Measurements from ENCODE around the gene DHRS3.

The DHRS3 gene

DNA sequence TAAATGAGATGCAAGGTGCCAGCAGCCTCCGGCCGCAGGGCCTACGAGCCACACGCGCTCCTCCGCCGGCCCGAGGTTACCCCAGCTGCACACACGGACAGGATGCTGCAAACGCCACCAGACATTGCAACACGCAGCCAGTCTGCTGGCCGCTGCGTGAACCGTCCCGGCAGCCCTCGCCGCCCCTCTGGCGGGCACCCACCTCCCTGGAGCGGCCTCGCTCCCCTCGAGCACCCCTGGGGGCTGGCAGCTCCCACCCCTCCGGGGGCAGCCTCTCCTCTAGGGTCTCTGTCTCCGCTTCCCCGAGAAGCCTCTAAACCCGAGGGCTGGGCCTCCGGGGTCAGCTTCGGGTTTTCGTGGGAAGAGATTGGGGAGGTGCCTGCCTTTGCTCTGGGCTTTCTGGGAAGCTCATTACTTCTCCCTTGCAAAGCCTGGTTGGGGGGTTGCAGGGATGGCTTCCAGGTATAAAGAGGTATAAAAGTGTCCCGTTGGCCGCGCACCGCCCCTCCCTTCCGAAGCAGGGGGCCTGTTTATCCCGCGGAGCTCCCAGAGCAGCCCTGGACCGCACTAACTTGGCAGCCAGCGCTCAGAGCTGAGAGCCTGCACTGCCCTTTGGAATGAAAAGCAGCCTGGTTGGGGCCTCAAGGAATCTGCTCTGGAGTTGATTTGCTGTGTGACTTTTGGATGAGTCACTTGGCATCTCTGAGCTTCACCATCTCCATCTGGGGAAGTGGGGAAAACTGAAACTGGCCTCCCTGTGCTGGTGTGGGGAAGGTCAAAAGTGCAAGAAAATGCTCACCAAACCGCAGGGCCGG is 21.8 kb downstream of the DHRS3 start:
- no peak for DNase-seq

DNA sequence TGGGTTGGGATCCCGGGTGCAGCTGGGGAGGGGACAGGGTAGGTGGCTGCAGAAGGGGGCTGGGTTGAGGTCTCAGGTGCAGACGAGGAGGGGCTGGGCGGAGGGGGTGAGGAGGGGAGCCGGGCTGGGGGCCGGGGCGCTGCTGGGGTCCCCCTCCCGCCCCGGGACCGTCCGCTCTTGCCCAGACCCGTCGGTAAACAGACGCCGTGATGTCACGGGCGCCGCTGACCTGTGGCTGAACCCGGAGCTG is 22.3 kb downstream of the DHRS3 start:
- no peak for DNase-seq

DNA sequence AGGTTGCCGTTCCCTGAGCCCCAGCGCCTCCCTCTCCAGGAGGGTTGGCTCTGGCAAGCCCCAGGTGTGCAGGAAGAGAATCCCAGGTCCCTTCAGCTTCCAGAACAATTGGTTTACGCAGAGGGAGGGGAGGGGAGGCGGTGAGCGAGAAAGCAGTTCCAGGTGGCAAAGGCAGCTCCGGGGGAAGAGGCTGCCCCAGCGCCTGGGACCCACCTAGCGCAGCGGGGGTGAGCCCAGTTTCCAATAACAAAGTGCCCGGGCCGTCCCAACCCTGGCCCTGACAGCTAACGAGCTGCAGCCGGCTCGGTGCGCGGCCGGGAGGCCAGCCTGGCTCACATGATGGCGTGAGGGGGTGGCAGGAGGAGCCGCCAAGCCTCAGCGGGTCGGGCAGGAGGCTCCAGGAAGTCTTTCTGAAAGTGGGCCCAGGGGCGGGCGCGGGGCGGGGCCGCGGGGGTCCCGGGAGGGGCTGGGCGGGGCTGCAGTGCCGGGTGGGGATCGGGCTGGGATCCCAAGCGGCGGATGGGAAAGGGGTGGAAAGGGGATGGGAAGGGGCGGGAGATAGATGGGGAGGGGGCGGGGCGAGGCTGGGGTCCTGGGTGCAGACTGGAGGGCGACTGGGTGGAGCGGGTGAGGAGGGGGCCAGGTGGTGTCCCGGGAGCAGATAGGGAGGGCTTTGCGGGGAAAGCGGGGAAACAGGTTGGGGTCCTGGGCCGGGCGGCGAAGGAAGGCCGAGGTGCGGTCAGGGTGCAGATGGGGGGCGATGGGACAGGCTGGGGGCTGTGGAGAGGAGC is 22.8 kb downstream of the DHRS3 start:
- no peak for DNase-seq

DNA sequence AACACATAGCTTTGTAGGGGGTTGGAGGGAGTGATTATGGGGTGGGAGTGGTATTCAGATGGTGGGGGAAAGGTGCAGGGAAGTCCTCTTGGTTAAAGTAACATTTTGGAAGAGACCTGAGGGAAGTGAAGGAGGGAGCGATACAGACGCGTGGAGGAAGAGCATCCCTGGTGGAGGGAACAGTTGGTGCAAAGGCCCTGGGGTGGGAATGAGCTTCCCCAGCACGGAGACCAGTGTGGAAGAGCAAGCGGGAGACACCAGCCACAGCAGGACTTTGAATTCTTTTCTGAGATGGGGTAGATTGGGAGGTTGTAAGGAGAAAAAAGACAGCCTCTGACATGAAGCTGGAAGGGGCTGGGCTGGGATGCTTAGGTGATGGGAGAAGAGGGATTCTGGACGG is 23.5 kb downstream of the DHRS3 start:
- no peak for DNase-seq

DNA sequence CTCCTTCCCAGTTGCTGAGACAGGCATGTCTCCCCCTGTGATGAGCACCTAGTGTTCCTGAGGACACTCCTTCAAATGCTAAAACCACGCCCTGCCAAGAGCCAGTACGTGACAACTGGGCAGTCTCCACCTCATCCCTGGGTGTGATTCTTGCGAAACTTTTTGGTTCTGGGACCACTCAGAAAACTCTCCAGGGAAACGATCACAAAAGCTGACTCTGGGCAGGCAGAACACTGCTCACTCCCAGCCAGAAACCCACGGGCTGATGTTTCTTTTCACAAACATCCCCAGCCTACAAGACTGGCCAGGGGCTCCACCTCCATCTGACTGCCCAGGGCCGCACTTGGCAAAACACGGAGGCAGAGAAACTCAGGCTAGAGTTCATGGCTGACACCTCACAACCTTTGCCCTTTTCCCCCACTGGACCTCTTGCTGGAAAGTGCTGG is 24.4 kb downstream of the DHRS3 start:
- no peak for DNase-seq

DNA sequence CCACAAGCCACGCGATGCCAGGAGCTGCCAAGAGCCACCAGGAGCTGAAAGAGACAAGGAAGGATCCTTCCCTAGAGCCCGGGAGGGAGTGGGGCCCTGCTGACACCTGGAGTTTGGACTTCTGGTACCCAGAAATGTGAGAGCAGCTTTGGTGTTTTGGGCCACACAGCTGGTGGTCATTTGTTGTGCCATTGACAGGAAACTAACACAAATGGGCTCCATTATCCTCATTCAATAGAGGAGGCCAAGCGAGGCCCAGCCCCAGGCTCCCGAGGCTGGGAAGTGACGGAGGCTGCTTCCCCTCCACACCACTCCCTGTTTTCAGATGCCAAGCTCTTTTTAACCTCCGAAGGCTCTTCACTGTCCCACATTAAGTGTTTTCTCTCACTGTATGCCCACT is 25.5 kb downstream of the DHRS3 start:
- no peak for DNase-seq

DNA sequence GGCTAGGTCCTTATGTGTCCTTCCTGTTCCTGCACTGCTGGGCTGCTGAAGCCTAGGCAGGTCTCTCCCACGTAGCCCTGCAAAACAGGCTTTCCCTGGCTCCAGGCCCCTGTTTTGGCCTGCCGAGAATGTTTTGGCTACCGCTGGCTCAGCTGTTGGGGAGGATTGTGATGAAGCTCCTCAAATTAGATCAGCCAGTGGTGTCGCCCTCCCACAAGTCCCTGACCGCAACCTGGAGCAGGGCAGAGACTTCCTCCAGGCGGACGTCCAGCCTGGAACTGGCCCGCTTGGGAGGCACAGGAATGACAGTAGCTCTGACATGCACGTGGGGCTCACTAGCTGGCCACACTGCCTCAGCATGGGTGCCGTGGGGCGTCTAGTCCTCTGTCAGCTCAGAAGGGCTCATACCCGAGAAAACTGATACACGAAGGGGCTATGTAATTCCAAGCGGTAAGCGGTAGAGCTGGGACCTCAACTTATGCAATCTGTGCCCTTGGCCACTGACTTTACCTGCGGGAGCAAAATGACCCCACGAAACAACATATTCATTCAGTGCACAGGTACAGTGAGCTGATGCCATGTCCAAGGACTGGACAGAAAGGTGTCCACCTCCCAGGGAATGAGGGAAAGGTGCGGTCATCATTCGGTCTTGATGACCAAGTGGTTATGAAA is 26.6 kb downstream of the DHRS3 start:
- DNase-seq: no peak

DNA sequence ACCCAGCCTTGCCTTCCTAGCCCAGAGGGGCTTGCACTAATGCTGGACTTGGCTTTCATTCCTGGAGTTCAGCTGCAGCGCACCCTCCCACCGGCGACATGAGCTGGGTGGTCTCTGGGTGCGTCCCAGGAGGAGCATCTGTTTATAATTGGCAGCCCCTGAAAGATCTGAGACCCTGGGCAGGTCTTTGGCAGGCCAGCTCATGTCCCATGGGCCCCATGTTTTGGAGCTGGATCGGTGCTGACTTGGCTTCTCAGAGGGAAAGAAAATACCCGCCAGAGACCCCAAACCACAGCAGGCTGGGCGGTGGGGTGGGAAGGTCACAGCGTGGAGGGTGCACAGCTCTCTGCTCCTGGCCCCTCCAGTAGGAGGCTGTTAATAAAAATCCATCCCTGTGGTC is 29.3 kb downstream of the DHRS3 start:
- no peak for DNase-seq

DNA sequence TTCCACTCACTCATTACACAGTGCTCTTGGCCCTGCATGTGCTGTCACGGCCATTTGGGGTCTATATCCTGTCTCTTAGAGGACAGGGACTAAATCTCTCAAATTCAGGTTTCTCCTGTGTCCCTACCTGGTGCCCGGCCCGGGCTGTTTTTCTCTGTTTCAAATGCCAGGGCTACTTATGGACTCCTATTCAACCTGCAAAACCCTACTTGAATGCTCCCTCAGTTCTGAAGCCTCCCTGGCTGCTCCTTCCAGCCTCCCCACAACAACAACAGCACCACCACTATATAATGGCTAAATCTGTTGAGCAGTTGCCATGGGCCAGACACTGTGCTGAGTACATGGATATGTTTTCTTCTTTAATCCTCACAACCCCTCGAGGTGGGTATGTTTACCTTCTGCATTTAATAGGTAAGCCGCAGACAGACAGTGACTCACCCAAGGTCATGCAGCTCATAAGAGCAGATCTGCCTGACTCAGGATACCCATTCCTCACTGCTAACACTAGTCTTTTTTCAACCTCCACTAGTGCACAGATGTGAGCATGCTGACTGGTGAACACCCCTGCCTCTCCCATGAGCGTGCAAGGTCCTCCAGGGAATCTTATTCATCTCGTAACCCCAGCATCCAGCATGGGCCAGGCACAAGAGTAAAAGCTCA is 29.9 kb downstream of the DHRS3 start:
- DNase-seq: no peak

DNA sequence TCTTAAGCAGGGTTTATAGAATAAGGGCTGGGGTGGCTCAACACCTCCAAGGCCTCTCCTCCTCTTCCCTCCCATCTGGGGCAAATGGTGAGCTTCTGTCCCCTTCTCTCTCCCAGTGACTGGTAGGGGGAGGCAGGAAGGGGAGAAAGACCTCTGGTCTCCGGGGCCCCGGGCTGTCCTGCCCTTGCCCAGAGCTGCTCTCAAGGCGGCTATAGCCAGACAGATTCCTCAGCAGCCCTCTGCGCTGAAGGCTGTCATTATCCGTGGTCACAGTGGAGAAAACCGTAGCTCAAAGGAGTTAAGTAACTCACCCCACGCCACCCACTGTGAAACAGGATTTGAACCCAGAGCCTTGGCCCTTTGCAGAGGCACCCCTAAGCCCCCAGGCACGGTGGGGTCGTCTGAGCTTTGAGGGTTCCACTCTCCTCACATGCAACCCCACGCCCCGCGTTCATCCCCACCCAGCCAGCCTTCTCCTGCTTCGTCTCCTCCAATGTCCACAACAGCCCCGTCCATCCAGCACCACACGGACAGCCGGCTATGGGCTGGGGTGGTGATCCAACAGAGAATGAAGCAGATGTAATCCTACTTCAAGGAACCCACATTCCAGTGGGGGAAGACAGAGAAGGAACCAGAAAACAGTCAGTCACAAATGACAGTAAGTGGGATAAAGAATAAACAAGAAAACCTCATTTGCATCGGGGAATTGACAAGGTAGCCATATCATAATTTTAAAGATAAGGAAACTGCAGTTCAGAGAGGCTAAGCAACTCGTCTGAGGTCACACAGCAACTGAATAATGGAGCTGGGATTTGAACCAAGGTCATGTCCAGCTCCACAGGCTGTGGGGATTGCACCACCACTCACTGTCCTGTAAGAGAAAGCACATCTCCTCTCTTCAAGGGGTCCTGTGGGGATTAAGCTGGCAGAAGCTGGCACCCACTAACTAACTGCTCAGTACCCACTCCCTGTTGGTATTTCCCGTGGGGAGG is 31.8 kb downstream of the DHRS3 start:
- DNase-seq: no peak

DNA sequence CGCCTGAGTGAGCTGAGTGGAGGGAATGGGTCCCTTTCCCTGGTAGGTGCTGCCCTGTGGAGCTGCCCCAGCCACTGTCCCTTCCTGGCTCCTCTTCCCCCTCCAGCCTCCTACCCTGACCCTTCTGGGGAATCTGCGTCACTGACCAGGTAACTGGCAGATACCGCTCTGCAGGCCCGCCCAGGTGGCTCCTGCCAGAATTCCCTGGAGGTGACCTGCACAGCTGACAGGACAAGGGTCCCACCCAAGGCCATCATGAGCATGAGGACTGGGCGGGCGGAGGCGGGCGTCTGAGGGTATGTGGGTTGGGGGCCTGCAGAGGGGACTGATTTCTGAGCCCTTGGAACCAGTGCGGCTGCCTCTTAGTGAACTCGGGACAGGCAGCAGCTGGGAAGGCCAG is 32.5 kb downstream of the DHRS3 start:
- no peak for DNase-seq

DNA sequence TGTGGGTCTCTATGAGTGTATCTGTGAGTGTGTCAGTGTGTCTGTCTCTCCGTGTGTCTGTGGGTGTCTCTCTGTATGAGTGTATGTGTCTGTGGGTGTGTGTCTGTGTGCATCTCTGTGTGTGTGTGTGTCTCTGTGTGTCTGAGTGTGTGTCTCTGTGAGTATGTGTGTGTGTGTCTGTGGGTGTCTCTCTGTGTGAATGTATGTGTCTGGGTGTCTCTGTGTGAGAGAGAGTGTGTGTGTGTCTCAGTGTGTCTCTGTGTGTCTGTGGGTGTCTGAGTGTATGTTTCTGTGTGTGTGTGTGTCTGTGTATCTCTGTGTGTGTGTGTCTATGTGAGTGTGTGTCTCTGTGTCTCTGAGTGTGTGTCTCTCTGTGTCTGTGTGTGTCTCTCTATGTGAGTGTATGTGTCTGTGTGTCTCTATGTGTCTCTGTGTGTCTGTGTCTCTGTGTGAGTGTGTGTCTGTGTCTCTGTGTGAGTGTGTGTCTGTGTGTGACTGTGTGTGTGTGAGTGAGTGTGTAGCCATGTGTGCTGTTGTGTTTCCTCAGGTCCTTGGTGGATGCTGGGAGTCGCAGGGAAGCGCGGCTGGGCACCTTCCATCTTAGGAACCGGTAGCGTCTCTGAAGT is 33.0 kb downstream of the DHRS3 start:
- DNase-seq: no peak

DNA sequence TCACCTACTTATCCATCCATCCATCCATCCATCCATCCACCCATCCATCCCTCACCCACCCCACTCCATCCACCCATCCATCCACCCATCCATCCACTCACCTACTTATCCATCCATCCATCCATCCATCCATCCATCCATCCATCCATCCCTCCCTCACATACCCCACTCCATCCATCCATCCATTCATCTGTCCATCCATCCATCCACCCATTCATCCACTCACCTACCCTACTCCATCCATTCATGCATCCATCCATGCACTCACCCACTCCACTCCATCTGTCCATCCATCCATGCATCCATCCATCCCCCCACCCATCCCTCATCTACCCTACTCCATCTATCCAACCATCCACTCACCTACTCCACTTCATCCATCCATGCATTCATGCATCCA is 34.5 kb downstream of the DHRS3 start:
- DNase-seq: no peak

DNA sequence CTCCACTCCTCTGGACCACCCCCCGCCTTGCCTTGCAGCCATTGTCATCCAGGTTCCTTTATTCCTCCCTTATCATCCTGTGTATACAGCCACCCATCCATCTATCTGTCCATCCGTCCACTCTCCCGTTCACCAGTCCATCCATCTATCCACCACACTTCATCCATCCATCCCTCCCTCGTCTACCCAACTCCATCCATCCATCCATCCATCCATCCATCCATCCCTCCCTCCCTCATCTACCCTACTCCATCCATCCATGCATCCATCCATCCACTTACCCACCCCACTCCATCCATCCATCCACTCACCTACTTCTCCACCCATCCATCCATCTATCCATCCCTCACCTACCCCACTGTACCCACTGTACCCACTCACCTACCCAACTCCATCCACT is 35.4 kb downstream of the DHRS3 start:
- DNase-seq: no peak

DNA sequence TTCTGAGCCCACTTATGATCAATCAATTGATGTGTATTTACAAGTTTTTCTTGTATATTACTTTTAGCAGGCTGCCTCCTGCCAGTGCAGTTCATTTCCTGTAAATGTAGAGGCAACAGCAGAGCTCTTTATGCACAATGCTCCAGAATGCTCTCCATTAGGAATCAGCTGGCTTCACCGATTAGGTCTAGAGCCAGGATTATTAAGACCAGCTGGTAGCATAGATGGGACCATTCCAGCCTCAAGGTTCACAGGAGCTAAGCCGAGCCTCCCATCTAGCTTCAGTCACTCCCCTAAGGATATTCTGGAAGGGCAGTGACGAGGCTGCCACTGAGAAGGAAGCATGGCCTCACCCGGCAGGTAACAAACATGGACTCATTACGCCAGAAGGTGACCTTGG is 36.8 kb downstream of the DHRS3 start:
- no peak for DNase-seq

DNA sequence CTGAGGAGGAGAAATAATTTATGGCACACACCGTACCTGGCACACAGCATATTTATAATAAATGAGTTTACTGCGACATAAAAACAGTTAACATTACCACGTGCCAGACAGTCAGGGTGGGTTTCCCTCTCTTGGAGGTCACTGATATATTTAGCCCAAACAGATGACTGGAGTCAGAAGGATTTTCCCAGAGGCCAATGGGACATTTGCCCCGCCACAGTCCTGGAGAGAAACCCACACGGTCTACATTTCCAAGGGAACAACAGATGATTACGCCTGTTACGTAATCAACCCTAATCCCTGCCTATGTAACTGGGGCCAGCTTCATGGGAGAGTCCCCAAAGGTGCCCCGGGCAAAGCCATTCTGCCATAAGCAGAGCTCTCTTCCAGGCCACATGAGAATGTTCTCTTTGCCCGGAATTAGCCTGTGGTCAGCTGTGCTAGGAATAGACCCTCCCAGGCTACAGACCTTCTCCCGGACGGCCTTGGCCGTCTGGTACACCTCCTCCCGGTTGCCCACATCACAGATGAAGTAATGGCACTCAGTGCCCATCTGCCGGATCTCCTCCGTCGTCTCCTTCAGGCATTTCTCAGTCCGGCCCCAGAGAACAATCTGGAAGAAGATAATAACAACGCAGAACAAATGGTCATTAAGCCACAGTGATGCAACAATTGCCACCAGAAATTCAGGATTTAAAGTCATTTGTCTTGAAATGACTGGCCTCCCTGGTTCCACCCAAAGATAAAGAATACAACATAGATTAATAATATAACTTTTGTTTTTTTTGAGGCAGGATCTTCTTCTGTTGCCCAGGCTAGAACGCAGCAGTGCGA is 37.7 kb downstream of the DHRS3 start:
- no peak for DNase-seq

DNA sequence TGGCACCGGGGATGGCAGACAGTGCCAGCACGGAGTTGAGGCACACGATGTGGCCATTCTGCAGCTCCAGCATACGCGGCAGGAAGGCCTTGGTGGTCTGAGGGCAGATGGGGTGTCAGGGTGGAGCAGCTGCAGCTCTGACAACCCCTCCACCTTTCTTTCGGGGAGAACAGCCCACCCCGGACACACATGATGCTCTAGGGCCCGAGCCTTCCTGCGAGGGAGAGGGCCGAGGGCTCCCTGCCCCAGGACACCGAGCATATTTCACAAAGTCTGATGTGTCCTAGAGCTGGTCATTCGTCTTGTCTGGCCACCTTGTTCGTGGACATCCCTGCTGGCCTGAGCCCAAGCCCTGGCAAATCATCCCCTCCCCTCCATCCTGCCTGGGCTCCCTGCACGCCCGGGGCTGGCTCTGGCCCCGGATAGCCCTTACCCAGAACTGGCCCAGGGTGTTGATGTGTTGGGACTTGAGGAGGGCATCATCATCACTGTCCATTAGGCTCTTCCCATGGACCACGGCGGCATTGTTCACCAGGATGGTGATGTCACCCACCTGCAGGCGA is 39.1 kb downstream of the DHRS3 start:
- no peak for DNase-seq

DNA sequence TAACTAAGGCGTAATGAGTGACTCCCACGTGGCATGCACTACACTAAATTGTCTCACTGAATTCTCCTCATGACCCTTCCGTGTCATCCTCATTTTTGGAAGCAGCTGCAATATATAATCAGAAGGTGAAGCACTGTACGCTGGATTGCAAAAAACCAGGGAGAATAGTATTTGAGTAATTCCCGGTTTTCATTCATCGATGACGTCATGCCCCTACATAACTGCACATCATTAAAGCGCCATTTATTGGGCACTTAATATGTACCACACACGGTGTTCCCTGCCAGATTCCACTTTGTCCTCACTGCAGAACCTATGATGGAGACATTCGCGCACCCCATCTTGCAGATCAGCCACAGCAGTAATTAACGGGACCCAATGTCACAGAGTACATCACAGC is 41.0 kb downstream of the DHRS3 start:
- no peak for DNase-seq

DNA sequence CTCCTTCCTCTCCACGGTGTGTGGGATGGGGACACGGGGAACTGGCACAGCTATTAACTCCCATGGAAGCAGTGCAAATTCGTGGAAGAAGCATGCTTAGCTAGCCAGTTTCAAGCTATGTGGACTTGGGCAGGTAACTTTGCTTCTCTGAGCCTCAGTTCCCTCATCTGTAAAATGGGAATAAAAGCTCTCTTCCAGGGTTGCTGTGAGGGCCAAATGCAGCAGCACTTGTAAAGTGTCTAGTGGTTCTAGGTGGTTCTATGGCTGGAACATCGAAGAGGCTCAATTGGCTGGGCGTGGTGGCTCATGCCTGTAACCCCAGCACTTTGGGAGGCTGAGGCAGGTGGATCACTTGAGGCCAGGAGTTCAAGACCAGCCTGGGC is 43.3 kb downstream of the DHRS3 start:
- no peak for DNase-seq

DNA sequence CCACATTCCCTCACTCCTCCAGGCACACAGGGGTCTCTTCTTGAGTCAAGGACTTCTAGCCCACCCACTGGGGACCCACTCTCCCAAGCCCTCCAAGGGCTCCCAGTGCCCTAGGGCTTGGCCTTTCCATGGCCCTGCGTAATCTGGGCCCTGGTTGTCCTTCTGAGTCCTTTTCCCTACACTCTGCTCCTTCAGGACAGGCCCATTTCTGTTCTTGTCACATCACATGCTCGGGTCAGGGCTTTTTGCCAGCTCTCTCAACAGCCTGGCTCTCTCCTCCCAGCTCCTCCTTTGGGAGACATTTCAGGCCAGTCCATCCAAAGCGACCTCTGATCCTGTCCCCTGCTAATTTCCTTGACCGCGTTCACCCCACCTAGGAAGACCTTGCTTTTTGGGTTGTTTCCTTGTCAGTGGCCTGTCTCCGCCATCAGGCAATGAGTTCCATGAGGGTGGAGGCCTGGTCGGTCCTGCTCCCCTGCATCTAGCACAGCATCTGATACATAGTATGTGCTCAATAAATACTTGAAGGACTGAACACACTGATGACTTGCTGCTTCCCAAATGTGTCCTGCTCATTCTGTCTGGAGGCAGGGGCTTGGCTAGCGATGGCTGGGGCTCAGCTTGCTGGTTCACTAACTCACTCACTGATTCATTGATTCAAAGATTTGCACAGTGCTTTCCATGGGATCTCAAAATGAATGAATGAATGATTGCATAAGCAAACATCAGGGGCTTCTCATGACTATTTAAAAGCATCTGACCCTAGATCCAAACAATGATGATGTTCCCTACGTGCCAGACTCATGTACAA is 44.8 kb downstream of the DHRS3 start:
- DNase-seq: no peak
